Left lung (tissue), 10 donors: ENCODE measurements around the gene CNTFR. TPM values are rescaled to one million over a fixed set of nuclear protein-coding genes. Genes with fewer than 3 reads are reported as not detected.
"Not testable (repeated sequence)": the region's sequence is repeated elsewhere in the genome, so short reads cannot be mapped to it uniquely, and the experiment has no call there.

Experiments used
- ATAC-seq: fragments of 200-7000 bp; cut with Tn5 transposase; one replicate; pipeline ENCODE4 v1.9.1; 2020; ENCODE audit warnings: moderate library complexity
- DNase-seq, 4 donors: peaks; one replicate each; pipeline ENCODE4 v3.0.0-alpha.2; 2013 to 2020
- H3K27ac ChIP-seq, 2 donors: fragments of 200-600 bp; sonication (generic) in 1 of 2; one replicate each; pipeline versions ENCODE4 v1.5.0 to v1.8.0; 2020 to 2021
- H3K27me3 ChIP-seq, 2 donors: fragments of 200-600 bp; sonication (generic) in 1 of 2; one replicate each; pipeline versions ENCODE4 v1.5.0 to v1.8.0; 2020 to 2021
- H3K36me3 ChIP-seq, 2 donors: fragments of 200-600 bp; sonication (generic) in 1 of 2; one replicate each; pipeline versions ENCODE4 v1.5.0 to v1.8.0; 2020 to 2021
- H3K4me1 ChIP-seq, 2 donors: fragments of 200-600 bp; one replicate each; pipeline ENCODE4 v1.8.0; 2021
- H3K4me3 ChIP-seq, 2 donors: fragments of 200-600 bp; sonication (generic) in 1 of 2; one replicate each; pipeline versions ENCODE4 v1.5.0 to v1.8.0; 2020 to 2021; ENCODE audit warnings: mild to moderate bottlenecking in 1 of 2
- H3K9me3 ChIP-seq, 2 donors: fragments of 200-600 bp; sonication (generic) in 1 of 2; one replicate each; pipeline versions ENCODE4 v1.5.0 to v1.8.0; 2020 to 2021
- CTCF ChIP-seq, 2 donors: fragments of 200-600 bp; sonication (generic) in 1 of 2; IDR thresholded peaks; one replicate each; pipeline versions ENCODE4 v1.5.0 to v1.8.0; 2021; ENCODE audit warnings: antibody characterized with exemption in 2 of 2
- intact Hi-C, 2 donors: fragments of 100-400 bp; cut with DNase I; formaldehyde crosslinking; loops; one replicate each; pipeline versions ENCODE4 v1.11.2 to v1.14.2; 2022
- polyA plus RNA-seq, 6 donors: library from polyadenylated mRNA; unstranded; fragments of 120-200 nt; gene quantifications; one replicate each; pipeline ENCODE4 v1.2.1, GENCODE V29; 2013; ENCODE audit not compliant: insufficient read length in 6 of 6
- total RNA-seq, 2 donors: library from RNA; stranded (reverse); fragmentation: NEBNext Ultra II Directional; extraction: Animal tissue kit (Norgen Biotek cat#: 25700); gene quantifications; one replicate each; pipeline ENCODE4 v1.2.1, GENCODE V29; 2021
- donor health status: DM: no; HTN: yes; CAD: no.
- donor health status: DM: no; HTN: no; CAD: no.

CNTFR gene
- total and polyA plus RNA-seq, 8 donors: 0.90 to 35.6 (median 26.9) TPM

- DNase-seq: no peak
- ATAC-seq: no peak
- Histone ChIP-seq H3K9me3 (no peaks in the 10 kb centered on the region), H3K4me3 (no peak overlapping the region), H3K27me3 (peaks cover 0 to 14% of the 10 kb centered on the region in 2 donors), H3K27ac (no peak overlapping the region), H3K36me3 (no peaks in the 10 kb centered on the region), H3K4me1 (no peaks in the 10 kb centered on the region)
- no peak for TF ChIP-seq CTCF (IDR thresholded peaks at IDR 0.05)
- intact Hi-C loops: no loop called here
These were observed 48.7 kb downstream of the CNTFR start for GRCh38 chr9:34540827-34541226.

GRCh38 chr9:34536685-34537084 lies 52.8 kb downstream of the CNTFR start:
- Histone ChIP-seq H3K4me3 (no peak overlapping the region), H3K27me3 (peaks cover 0 to 31% of the 10 kb centered on the region in 2 donors), H3K27ac (no peak overlapping the region), H3K36me3 (no peaks in the 10 kb centered on the region), H3K9me3 (peaks cover 0 to 2% of the 10 kb centered on the region in 2 donors), H3K4me1 (no peaks in the 10 kb centered on the region)
- ATAC-seq: no peak
- intact Hi-C loops: no loop called here
- no peak for TF ChIP-seq CTCF (IDR thresholded peaks at IDR 0.05)
- DNase-seq: no peak

- intact Hi-C loops, H3K4me1 ChIP-seq, H3K27ac ChIP-seq, H3K9me3 ChIP-seq, H3K36me3 ChIP-seq, DNase-seq, ATAC-seq, H3K4me3 ChIP-seq: not testable (repeated sequence)
- peaks cover 0 to 31% of the 10 kb centered on the region in 2 donors for H3K27me3 ChIP-seq
These were observed 57.5 kb downstream of the CNTFR start for GRCh38 chr9:34532041-34532440.

- intact Hi-C loops: no loop called here
These were observed 63.5 kb downstream of the CNTFR start for GRCh38 chr9:34526026-34526425.

GRCh38 chr9:34524349-34524748 lies 65.2 kb downstream of the CNTFR start:
- H3K27me3 ChIP-seq: peaks cover 0 to 36% of the 10 kb centered on the region in 2 donors
- no peak for TF ChIP-seq CTCF (IDR thresholded peaks at IDR 0.05)
- H3K9me3 ChIP-seq: no peaks in the 10 kb centered on the region
- no peaks in the 10 kb centered on the region for H3K36me3 ChIP-seq
- intact Hi-C loops: no loop called here
- H3K4me3 ChIP-seq: no peak overlapping the region
- ATAC-seq (no peak), DNase-seq (no peak)
- H3K27ac ChIP-seq: no peak overlapping the region
- peaks cover 0 to 10% of the 10 kb centered on the region in 2 donors for H3K4me1 ChIP-seq

More at GRCh38 chr9:34526026-34526425, 63.5 kb downstream of the CNTFR start:
- Histone ChIP-seq H3K4me1 (peaks cover 0 to 10% of the 10 kb centered on the region in 2 donors), H3K4me3 (no peak overlapping the region), H3K9me3 (no peaks in the 10 kb centered on the region), H3K27ac (no peak overlapping the region), H3K27me3 (peaks cover 0 to 36% of the 10 kb centered on the region in 2 donors), H3K36me3 (no peaks in the 10 kb centered on the region)
- ATAC-seq: no peak
- TF ChIP-seq CTCF (IDR thresholded peaks at IDR 0.05): no peak
- no peak for DNase-seq
